H1 (cell line): ENCODE data around the gene SMARCA2. TPM values are rescaled to one million over a fixed set of nuclear protein-coding genes. Genes with fewer than 3 reads are reported as not detected.

ENCODE experiments used
- CTCF ChIA-PET: fragments of 300-600 bp; sonication (Branson Sonifier 250); formaldehyde crosslinking; loops from one replicate; lab custom pipeline; 2021; ENCODE audit not compliant: partially characterized antibody; lab: Charles Lee
- POLR2A ChIA-PET: fragments of 300-600 bp; sonication (Branson Sonifier 250); formaldehyde crosslinking; loops from one replicate; lab custom pipeline; 2021; ENCODE audit warnings: inconsistent platforms; ENCODE audit not compliant: partially characterized antibody; lab: Charles Lee
- DNase-seq, 2 experiments: peaks; one replicate each; pipeline versions ENCODE4 v3.0.0 to v3.0.0-alpha.2; 2010 to 2022; ENCODE audit warnings: low spot score in 2 of 2, low read depth in 1 of 2, mixed read lengths in 1 of 2
- FAIRE-seq: peaks from 2 replicates; lab custom pipeline; 2011; peaks lifted over from hg19 to GRCh38; lab: Jason Lieb, UNC
- H2AFZ ChIP-seq: 2 replicates; pipeline ENCODE4 v1.8.1; 2012; ENCODE audit warnings: low read length, inconsistent platforms
- H2AK5ac ChIP-seq: 2 replicates; pipeline ENCODE4 v1.6.1; 2013; ENCODE audit warnings: low read depth, low read length
- H2BK120ac ChIP-seq: replicated peaks from 2 replicates; pipeline ENCODE3; 2013; ENCODE audit warnings: low read depth, low read length, inconsistent platforms
- H2BK12ac ChIP-seq: 2 replicates; pipeline ENCODE4 v1.6.1; 2013; ENCODE audit warnings: low read depth, low read length
- H2BK15ac ChIP-seq: 2 replicates; pipeline ENCODE4 v1.6.1; 2013; ENCODE audit warnings: low read length
- H2BK20ac ChIP-seq: 2 replicates; pipeline ENCODE4 v1.6.1; 2013; ENCODE audit warnings: low read length
- H2BK5ac ChIP-seq: 2 replicates; pipeline ENCODE4 v1.6.1; 2013; ENCODE audit warnings: low read depth, low read length
- H3K14ac ChIP-seq: 2 replicates; pipeline ENCODE4 v1.6.1; 2013; ENCODE audit warnings: inconsistent platforms; ENCODE audit not compliant: insufficient read length
- H3K18ac ChIP-seq: 2 replicates; pipeline ENCODE4 v1.6.1; 2013; ENCODE audit warnings: low read length; ENCODE audit errors: extremely low read depth
- H3K23ac ChIP-seq: 2 replicates; pipeline ENCODE4 v1.6.1; 2013; ENCODE audit warnings: inconsistent platforms; ENCODE audit not compliant: insufficient read length
- H3K23me2 ChIP-seq: 2 replicates; pipeline ENCODE4 v1.6.1; 2013; ENCODE audit warnings: low read depth, low read length
- H3K27ac ChIP-seq: 2 replicates; pipeline ENCODE4 v1.6.1; 2011; ENCODE audit warnings: low read depth, low read length, inconsistent platforms
- H3K27me3 ChIP-seq, 4 experiments: replicated peaks in 1 of 4; 1 replicate in 1 of 4; 2 replicates in 3 of 4; pipeline versions ENCODE4 v1.6.1 to v1.8.1; 2011 to 2013; ENCODE audit warnings: low read length in 3 of 4, mild to moderate bottlenecking in 3 of 4, inconsistent platforms in 2 of 4, mixed read lengths in 2 of 4, moderate library complexity in 1 of 4; ENCODE audit not compliant: control insufficient read depth in 3 of 4, insufficient read depth in 3 of 4; ENCODE audit errors: extremely low read depth in 1 of 4
- H3K36me3 ChIP-seq, 4 experiments: 2 replicates each; pipeline versions ENCODE4 v1.6.1 to v1.8.1; 2011 to 2013; ENCODE audit warnings: mild to moderate bottlenecking in 4 of 4, low read length in 3 of 4, moderate library complexity in 2 of 4, control low read depth in 1 of 4, inconsistent platforms in 1 of 4; ENCODE audit not compliant: insufficient read depth in 4 of 4, control insufficient read depth in 2 of 4
- H3K4ac ChIP-seq: replicated peaks from 2 replicates; pipeline ENCODE3; 2013; ENCODE audit warnings: low read length, low read depth, mixed read lengths, inconsistent platforms; ENCODE audit not compliant: insufficient read length
- H3K4me1 ChIP-seq, 4 experiments: replicated peaks in 1 of 4; 1 replicate in 1 of 4; 2 replicates in 3 of 4; pipeline versions ENCODE4 v1.6.1 to v1.8.1; 2011 to 2013; ENCODE audit warnings: low read length in 3 of 4, inconsistent platforms in 2 of 4, mixed read lengths in 1 of 4; ENCODE audit not compliant: insufficient read depth in 4 of 4, control insufficient read depth in 3 of 4
- H3K4me2 ChIP-seq, 2 experiments: 2 replicates each; pipeline versions ENCODE4 v1.6.1 to v1.8.1; 2011 to 2013; ENCODE audit warnings: low read depth in 2 of 2, low read length in 2 of 2, control low read depth in 1 of 2, inconsistent platforms in 1 of 2, mild to moderate bottlenecking in 1 of 2; ENCODE audit not compliant: insufficient read depth in 1 of 2
- H3K4me3 ChIP-seq, 4 experiments: fragments of 200-600, 300-600 bp in 1 of 4; sonication (generic), shearing (Covaris generic), sonication (Bioruptor Twin) in 1 of 4; 2 replicates each; pipeline versions ENCODE4 v1.5.1 to v1.8.1; 2011 to 2016; ENCODE audit warnings: low read length in 4 of 4, low read depth in 3 of 4, control low read depth in 2 of 4, inconsistent platforms in 2 of 4, mild to moderate bottlenecking in 2 of 4, mixed read lengths in 1 of 4, moderate library complexity in 1 of 4; ENCODE audit not compliant: insufficient read depth in 2 of 4; ENCODE audit errors: extremely low read depth in 1 of 4
- H3K56ac ChIP-seq: replicated peaks from 2 replicates; pipeline ENCODE3; 2013; ENCODE audit warnings: low read depth, mild to moderate bottlenecking, mixed read lengths, low read length, inconsistent platforms; ENCODE audit not compliant: insufficient read length
- H3K79me1 ChIP-seq: 2 replicates; pipeline ENCODE4 v1.6.1; 2013; ENCODE audit warnings: low read depth, low read length, control low read depth
- H3K79me2 ChIP-seq, 2 experiments: 2 replicates each; pipeline versions ENCODE4 v1.6.1 to v1.8.1; 2012 to 2013; ENCODE audit warnings: low read length in 2 of 2, mild to moderate bottlenecking in 2 of 2, inconsistent platforms in 1 of 2; ENCODE audit not compliant: insufficient read depth in 2 of 2, control insufficient read depth in 1 of 2
- H3K9ac ChIP-seq, 4 experiments: replicated peaks in 1 of 4; 1 replicate in 1 of 4; 2 replicates in 3 of 4; pipeline versions ENCODE4 v1.6.1 to v1.8.1; 2011 to 2013; ENCODE audit warnings: low read depth in 3 of 4, low read length in 3 of 4, control low read depth in 2 of 4, mild to moderate bottlenecking in 2 of 4, moderate library complexity in 2 of 4, inconsistent platforms in 1 of 4; ENCODE audit errors: extremely low read depth in 1 of 4
- H3K9me3 ChIP-seq, 2 experiments: 2 replicates each; pipeline versions ENCODE4 v1.6.1 to v1.8.1; 2012 to 2013; ENCODE audit warnings: mild to moderate bottlenecking in 2 of 2, moderate library complexity in 2 of 2, control low read depth in 1 of 2, inconsistent platforms in 1 of 2, low read depth in 1 of 2, low read length in 1 of 2, mixed read lengths in 1 of 2; ENCODE audit not compliant: insufficient read depth in 2 of 2
- H4K20me1 ChIP-seq, 2 experiments: replicated peaks in 1 of 2; 2 replicates each; pipeline versions ENCODE3 to v1.8.1; 2011 to 2013; ENCODE audit warnings: inconsistent platforms in 2 of 2, low read length in 2 of 2, mild to moderate bottlenecking in 1 of 2; ENCODE audit not compliant: insufficient read depth in 2 of 2, control insufficient read depth in 1 of 2
- H4K5ac ChIP-seq: 2 replicates; pipeline ENCODE4 v1.6.1; 2013; ENCODE audit warnings: low read length, low read depth, mixed read lengths, inconsistent platforms; ENCODE audit not compliant: insufficient read length
- H4K8ac ChIP-seq: 2 replicates; pipeline ENCODE4 v1.8.0; 2013; ENCODE audit warnings: mild to moderate bottlenecking, moderate library complexity, low read length, inconsistent platforms; ENCODE audit not compliant: insufficient read depth; ENCODE audit errors: extremely low read depth
- H4K91ac ChIP-seq: replicated peaks from 2 replicates; pipeline ENCODE3; 2013; ENCODE audit warnings: low read length, mixed read lengths, inconsistent platforms; ENCODE audit not compliant: insufficient read length
- POLR2AphosphoS5 ChIP-seq: IDR thresholded peaks from 2 replicates; pipeline ENCODE4 v1.6.1; 2011; ENCODE audit warnings: low read depth, low read length
- WGBS, 2 experiments: shearing (Covaris generic) in 1 of 2; methylation state at CpG; one replicate each; pipeline versions ENCODE4 v1.1.6 to v1.1.7; 2013 to 2015; ENCODE audit warnings: low lambda C conversion rate in 2 of 2, mixed read lengths in 2 of 2, inconsistent platforms in 1 of 2, low coverage in 1 of 2, missing lambda C conversion rate in 1 of 2; ENCODE audit not compliant: insufficient replicate concordance in 2 of 2, insufficient coverage in 1 of 2, insufficient read length in 1 of 2; ENCODE audit errors: extremely low coverage in 1 of 2, missing lambda C conversion rate in 1 of 2; 5-methylcytosine and 5-hydroxymethylcytosine counted together
- polyA plus RNA-seq, 7 experiments: library from polyadenylated mRNA; depleted of rRNA in 3 of 7; stranded (reverse) in 5 of 7; unstranded in 2 of 7; fragments of >200 nt in 5 of 7; fragments of 200-250 nt in 2 of 7; gene quantifications; 1 replicate in 5 of 7; 2 replicates in 1 of 7; 4 replicates in 1 of 7; pipeline versions ENCODE4 v1.2.1 to v1.2.3, GENCODE V29; 2011 to 2013; ENCODE audit warnings: missing spikeins in 2 of 7, mixed read lengths in 2 of 7
- total RNA-seq: library from RNA; stranded (reverse); fragmentation: NEBNext Ultra II Directional; extraction: Animal tissue kit (Norgen Biotek cat#: 25700); gene quantifications from 2 replicates; pipeline ENCODE4 v1.2.1, GENCODE V29; 2021

Gene SMARCA2
- total and polyA plus RNA-seq, 2 of the 8 experiments (the other 6 are each of a cell fraction or from before 2014, with no cell fraction given) = 6.3 to 21.7 TPM

DNA sequence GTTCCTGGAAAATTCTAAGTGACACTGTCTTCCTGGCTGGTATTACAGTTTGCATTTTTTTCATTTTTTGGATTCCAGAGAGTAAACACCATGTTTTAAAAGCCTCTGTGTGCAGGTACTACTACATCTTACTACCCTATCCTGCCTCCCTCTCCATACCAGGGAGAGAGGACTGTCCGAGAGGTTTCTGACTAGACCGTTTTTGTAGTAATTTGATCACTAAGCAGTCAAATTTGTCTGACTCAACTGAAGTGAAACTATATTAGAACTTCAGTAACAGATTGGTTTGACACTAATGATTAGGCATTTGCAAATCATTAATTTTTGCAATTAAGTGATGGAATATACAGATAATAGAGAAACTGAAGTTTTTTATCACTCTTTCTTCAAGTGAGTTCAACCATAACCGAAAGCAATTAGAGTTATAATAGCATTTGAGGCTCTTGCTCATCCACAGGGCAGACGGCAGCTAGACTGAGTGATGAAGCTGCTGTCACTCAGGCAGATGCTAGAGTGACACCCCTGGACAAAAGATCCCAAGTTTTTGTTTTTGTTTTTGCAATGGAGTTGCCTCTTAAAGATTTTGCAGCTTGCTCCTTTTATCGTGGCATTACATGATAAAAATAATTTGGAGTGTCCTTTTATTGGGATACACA, 44.3 kb downstream of the SMARCA2 start:
- WGBS, 2 experiments = 84% methylated on average over 5 of the region's 5 CpGs; no CpG with 5 or more reads in 1 of the 2 experiments
- H2AK5ac ChIP-seq = no peak overlapping the region
- no peaks in the 10 kb centered on the region for H3K27me3 ChIP-seq
- H2BK5ac ChIP-seq = no peak overlapping the region
- no peak overlapping the region for H3K14ac ChIP-seq
- no peak overlapping the region for H3K56ac ChIP-seq
- H3K9me3 ChIP-seq = no peaks in the 10 kb centered on the region
- ChIA-PET POLR2A (no interaction called here), CTCF (no interaction called here)
- H2AFZ ChIP-seq = no peak overlapping the region
- H2BK120ac ChIP-seq = no peak overlapping the region
- no peak overlapping the region for H2BK12ac ChIP-seq
- no peaks in the 10 kb centered on the region for H3K79me2 ChIP-seq
- no peak for TF ChIP-seq POLR2AphosphoS5
- TF ChIP-seq, all 59 proteins: peak for 0
- H3K18ac ChIP-seq = no peak overlapping the region
- no peak overlapping the region for H3K27ac ChIP-seq
- H2BK20ac ChIP-seq = no peak overlapping the region
- H4K5ac ChIP-seq = no peak overlapping the region
- DNase-seq (no peak), FAIRE-seq (no peak)
- H3K4me3 ChIP-seq = no peak overlapping the region
- H3K23me2 ChIP-seq = no peaks in the 10 kb centered on the region
- H4K8ac ChIP-seq = no peak overlapping the region
- H3K4ac ChIP-seq = no peak overlapping the region
- H3K23ac ChIP-seq = no peak overlapping the region
- H4K91ac ChIP-seq = no peak overlapping the region
- no peaks in the 10 kb centered on the region for H3K36me3 ChIP-seq
- H3K4me1 ChIP-seq = no peaks in the 10 kb centered on the region
- H4K20me1 ChIP-seq = no peaks in the 10 kb centered on the region
- H3K4me2 ChIP-seq = no peak overlapping the region
- no peak overlapping the region for H2BK15ac ChIP-seq
- H3K79me1 ChIP-seq = no peaks in the 10 kb centered on the region
- H3K9ac ChIP-seq = no peak overlapping the region
